ENCODE data around the gene ZNF219. TPM values are rescaled to one million over a fixed set of nuclear protein-coding genes. Genes with fewer than 3 reads are reported as not detected.
A peak's percentile ranks its signal among the peaks of the same experiment; 100 is the strongest.

Gene ZNF219
- total RNA-seq, 1 donor from 2014 or later: 51.1 TPM

GRCh38 chr14:21090940-21091663 lies 7.4 kb downstream of the ZNF219 start:
- intact Hi-C loops (cut with DNase I): loop anchor here (5.0 kb wide), 1 partner anchor 74 kb away; no protein-coding TSS in a partner anchor
- no peak for DNase-seq (ENCODE audit: low spot score)

GRCh38 chr14:21090194-21090939 lies 8.1 kb downstream of the ZNF219 start:
- intact Hi-C loops (cut with DNase I): loop anchor here (5.0 kb wide), 1 partner anchor 73 kb away; no protein-coding TSS in a partner anchor

GRCh38 chr14:21089877-21090193 lies 8.6 kb downstream of the ZNF219 start:
- intact Hi-C loops (cut with DNase I): loop anchor here (5.0 kb wide), 1 partner anchor 73 kb away; no protein-coding TSS in a partner anchor
- no peak for DNase-seq (ENCODE audit: low spot score)

More at GRCh38 chr14:21090194-21090939, 8.1 kb downstream of the ZNF219 start:
- no peak for DNase-seq (ENCODE audit: low spot score)

GRCh38 chr14:21089271-21089670 lies 9.2 kb downstream of the ZNF219 start:
- no peak for DNase-seq (ENCODE audit: low spot score)
- intact Hi-C loops (cut with DNase I): no loop called here

GRCh38 chr14:21088687-21089086 lies 9.8 kb downstream of the ZNF219 start:
- intact Hi-C loops (cut with DNase I): no loop called here
- no peak for DNase-seq (ENCODE audit: low spot score)

GRCh38 chr14:21087294-21088091 lies 11.0 kb downstream of the ZNF219 start:
- intact Hi-C loops (cut with DNase I): no loop called here
- DNase-seq (ENCODE audit: low spot score): peak; percentile 76

- intact Hi-C loops (cut with DNase I): no loop called here
- DNase-seq (ENCODE audit: low spot score): peak; percentile 53
These were observed 11.6 kb downstream of the ZNF219 start for GRCh38 chr14:21086908-21087293.

GRCh38 chr14:21084998-21085853 lies 13.2 kb downstream of the ZNF219 start:
- intact Hi-C loops (cut with DNase I): no loop called here
- DNase-seq (ENCODE audit: low spot score): peak; percentile 83

- intact Hi-C loops (cut with DNase I): no loop called here
- peak; percentile 51 for DNase-seq (ENCODE audit: low spot score)
These were observed 14.1 kb downstream of the ZNF219 start for GRCh38 chr14:21084396-21084795.

GRCh38 chr14:21083565-21084325 lies 14.7 kb downstream of the ZNF219 start:
- intact Hi-C loops (cut with DNase I): no loop called here
- peak; percentile 67 for DNase-seq (ENCODE audit: low spot score)

- intact Hi-C loops (cut with DNase I): no loop called here
- no peak for DNase-seq (ENCODE audit: low spot score)
These were observed 16.8 kb downstream of the ZNF219 start for GRCh38 chr14:21081521-21082142.

GRCh38 chr14:21078726-21079125 lies 19.7 kb downstream of the ZNF219 start:
- intact Hi-C loops (cut with DNase I): no loop called here

GRCh38 chr14:21078287-21078686 lies 20.2 kb downstream of the ZNF219 start:
- intact Hi-C loops (cut with DNase I): no loop called here
- DNase-seq (ENCODE audit: low spot score): no peak

More at GRCh38 chr14:21078726-21079125, 19.7 kb downstream of the ZNF219 start:
- no peak for DNase-seq (ENCODE audit: low spot score)

GRCh38 chr14:21077672-21078071 lies 20.8 kb downstream of the ZNF219 start:
- DNase-seq (ENCODE audit: low spot score): peak; percentile 15
- intact Hi-C loops (cut with DNase I): no loop called here

- intact Hi-C loops (cut with DNase I): no loop called here
- DNase-seq (ENCODE audit: low spot score): peak; percentile 10
These were observed 22.6 kb downstream of the ZNF219 start for GRCh38 chr14:21075719-21076437.

- intact Hi-C loops (cut with DNase I): no loop called here
- peak; percentile 73 for DNase-seq (ENCODE audit: low spot score)
These were observed 23.8 kb downstream of the ZNF219 start for GRCh38 chr14:21074398-21075272.

All from cardiac septum (tissue), 1 donor.